Dendritic cell treated with granulocyte-macrophage colony-stimulating factor and Interleukin-4, amounts not matched to agents 40 ng/mL and 50 ng/mL, for 4 days (primary cell): Measurements from ENCODE around the gene GPATCH2L.

Experiments
- H3K27ac Mint-ChIP-seq: one replicate; pipeline ENCODE4 v1.8.0; 2022; ENCODE audit warnings: mild to moderate bottlenecking, mixed read lengths
- H3K27me3 Mint-ChIP-seq: one replicate; pipeline ENCODE4 v1.8.0; 2022; ENCODE audit warnings: mild to moderate bottlenecking, mixed read lengths
- H3K36me3 Mint-ChIP-seq: one replicate; pipeline ENCODE4 v1.8.0; 2022; ENCODE audit warnings: low read depth, mixed read lengths
- H3K4me1 Mint-ChIP-seq: one replicate; pipeline ENCODE4 v1.8.0; 2022; ENCODE audit warnings: low read depth, mixed read lengths
- H3K4me3 Mint-ChIP-seq: one replicate; pipeline ENCODE4 v1.8.0; 2022; ENCODE audit warnings: mild to moderate bottlenecking, moderate library complexity, mixed read lengths
- H3K9me3 Mint-ChIP-seq: one replicate; pipeline ENCODE4 v1.8.0; 2022; ENCODE audit warnings: mixed read lengths
- intact Hi-C: fragments of 100-400 bp; cut with micrococcal nuclease; formaldehyde crosslinking; loops from one replicate; pipeline ENCODE4 v1.15.0; 2022

The GPATCH2L gene

DNA sequence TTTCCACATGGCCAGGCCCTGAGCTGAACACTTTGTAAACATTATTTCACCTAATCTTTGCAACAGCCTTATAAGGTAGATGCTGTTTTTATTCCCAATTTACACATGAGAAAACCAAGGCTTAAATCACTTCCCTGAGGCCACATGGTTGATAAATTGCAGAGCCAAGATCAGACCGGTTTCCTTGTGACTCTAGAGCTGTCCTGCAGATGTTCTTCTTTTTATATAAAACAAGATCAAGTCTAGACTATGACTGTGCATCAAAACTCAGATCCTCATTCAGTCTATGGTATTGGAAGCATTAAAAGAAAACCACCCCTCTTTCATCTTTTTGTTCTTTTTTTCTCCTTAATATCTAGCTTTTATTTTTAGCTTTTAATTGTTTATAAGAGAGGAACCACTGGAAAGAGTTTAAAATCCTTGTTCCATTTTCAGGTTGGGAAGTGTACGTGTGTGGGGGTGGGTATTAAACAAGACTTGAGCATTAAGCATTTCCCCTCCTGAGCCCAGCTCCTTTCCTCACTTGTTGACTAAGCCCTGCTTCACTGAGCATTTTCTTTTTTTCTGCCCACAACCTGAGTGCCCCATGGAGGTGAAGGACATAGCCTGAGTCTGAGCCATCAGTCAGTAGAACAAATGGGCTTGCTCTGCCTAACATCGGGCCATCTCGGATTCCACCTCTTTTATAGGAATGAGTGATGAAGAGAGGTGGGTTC, 45.4 kb downstream of the GPATCH2L start:
- intact Hi-C loops, result no loop called here
- no peaks in the 10 kb centered on the region for H3K9me3 Mint-ChIP-seq
- H3K4me1 Mint-ChIP-seq, result peaks cover 41% of the 10 kb centered on the region
- H3K27ac Mint-ChIP-seq, result no peak overlapping the region
- no peaks in the 10 kb centered on the region for H3K27me3 Mint-ChIP-seq
- no peak overlapping the region for H3K4me3 Mint-ChIP-seq
- H3K36me3 Mint-ChIP-seq, result peaks cover 81% of the 10 kb centered on the region

DNA sequence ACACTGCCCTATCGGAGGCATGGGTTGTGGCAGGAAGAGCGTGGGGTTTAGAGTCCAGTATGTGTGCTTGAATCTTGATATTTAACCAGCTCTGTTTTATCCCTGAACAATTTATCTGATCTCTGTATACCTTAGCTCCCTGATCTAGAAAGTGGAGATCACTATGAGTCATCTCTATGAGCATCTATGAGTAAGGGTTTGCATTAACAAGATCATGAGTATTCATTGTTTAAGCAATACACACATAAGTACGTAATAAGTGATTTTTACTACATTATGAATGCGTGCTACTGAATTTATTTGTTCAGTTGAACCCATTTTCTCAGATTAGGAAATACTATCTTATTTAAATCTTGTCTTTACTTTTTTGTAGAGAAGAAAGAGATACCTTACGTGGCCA, 49.4 kb downstream of the GPATCH2L start:
- Mint-ChIP-seq H3K27ac (no peak overlapping the region), H3K36me3 (peaks cover 87% of the 10 kb centered on the region), H3K4me3 (no peak overlapping the region), H3K4me1 (peaks cover 43% of the 10 kb centered on the region), H3K9me3 (no peaks in the 10 kb centered on the region), H3K27me3 (no peaks in the 10 kb centered on the region)
- intact Hi-C loops, result no loop called here

DNA sequence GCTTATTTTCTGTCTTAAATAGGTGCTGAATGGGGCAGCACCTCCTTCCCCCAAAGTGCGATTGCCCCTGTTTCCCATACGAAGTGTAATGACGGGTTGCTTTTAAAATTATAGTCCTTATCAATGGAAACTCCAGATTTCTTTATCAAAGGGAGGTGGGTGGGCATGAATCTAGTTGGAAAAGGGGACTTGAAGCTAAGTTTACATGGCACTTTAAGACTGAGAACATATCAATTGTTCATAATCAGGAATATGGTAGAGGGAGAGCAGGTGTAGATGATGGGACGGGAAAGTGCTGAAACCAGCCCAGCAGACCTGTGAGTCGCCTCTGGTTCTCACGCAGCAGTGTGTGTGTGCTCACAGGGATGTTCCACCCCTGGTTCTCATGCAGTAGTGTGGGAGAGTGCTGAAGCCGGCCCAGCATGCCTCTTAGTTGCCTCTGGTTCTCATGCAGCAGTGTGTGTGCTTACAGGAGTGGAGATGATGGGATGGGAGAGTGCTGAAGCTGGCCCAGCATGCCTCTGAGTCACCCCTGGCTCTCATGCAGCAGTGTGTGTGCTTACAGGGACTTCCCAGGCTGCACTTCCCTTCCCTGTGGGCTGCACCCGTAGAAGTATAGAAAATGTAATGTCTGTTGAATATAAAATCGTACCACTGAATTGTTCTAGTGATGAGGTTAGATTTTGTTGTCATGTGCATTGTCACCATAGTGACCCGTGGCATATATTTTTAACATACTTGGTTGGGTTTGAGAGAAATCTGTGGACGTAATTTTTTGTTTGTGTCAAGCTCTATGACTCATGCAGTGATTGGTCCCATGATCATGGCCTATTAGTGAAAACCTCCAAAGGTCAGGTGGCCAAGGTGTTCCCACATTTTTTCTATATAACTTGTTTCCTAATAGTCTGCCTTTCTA, 51.6 kb downstream of the GPATCH2L start:
- peaks cover 40% of the 10 kb centered on the region for H3K4me1 Mint-ChIP-seq
- no peaks in the 10 kb centered on the region for H3K27me3 Mint-ChIP-seq
- H3K4me3 Mint-ChIP-seq, result no peak overlapping the region
- H3K36me3 Mint-ChIP-seq, result peaks cover 75% of the 10 kb centered on the region
- intact Hi-C loops, result no loop called here
- H3K27ac Mint-ChIP-seq, result peak overlapping the region; percentile 61
- no peaks in the 10 kb centered on the region for H3K9me3 Mint-ChIP-seq

DNA sequence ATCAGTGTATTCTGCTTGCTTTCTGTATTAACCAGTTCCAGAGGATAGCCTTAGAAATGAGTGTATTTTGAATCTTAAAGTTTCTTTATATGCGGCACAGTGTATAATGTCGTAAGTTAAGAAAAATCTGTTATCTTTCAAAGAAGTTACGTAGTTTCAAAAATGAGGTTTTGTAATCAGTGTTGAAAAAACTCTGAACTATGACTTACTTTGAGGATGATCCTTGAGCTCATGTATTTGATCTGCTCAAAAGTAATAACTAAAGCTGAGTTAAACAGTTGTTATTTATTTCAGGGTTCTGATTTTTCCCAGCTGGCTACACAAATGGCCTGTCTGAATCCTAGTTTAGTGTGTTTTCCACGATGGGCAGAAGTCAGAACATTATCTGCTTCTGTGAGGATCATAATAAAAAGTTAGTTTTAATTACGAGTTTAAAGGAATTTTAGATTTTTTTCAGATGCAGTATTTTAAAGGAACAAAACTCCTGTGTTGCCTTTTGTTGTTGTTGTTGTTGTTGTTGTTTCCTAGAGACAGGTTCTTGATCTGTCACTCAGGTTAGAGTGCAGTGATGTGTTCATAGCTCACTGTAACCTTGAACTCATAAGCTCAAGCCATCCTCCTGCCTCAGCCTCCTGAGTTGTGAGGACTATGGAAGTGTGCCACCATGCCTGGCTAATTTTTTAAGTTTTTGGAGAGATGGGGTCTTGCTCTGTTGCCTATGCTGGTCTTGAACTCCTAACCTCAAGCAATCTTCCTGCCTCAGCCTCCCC, 52.9 kb downstream of the GPATCH2L start:
- Mint-ChIP-seq H3K27me3 (no peaks in the 10 kb centered on the region), H3K27ac (no peak overlapping the region), H3K4me3 (no peak overlapping the region), H3K36me3 (peaks cover 70% of the 10 kb centered on the region), H3K9me3 (no peaks in the 10 kb centered on the region), H3K4me1 (peaks cover 36% of the 10 kb centered on the region)
- intact Hi-C loops, result no loop called here

DNA sequence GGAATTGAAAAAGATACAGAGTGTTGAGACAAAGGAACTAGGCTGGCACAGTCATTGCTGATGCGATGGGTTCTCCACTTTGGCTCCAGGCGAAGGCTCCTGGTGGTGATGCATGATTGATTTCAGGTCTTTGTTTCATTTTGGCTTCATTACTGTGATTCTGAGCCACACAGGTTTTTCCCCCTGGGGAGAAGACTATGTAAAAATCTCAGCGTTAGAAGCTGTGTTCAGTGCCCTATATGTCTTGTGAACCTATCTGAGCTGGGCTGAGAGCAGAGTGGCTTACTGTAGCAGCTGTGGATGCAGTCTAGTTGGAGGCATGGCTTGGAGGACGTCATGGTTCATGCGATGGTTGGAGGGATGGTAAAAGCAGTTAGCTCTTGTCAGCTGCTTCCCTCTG, 54.0 kb downstream of the GPATCH2L start:
- Mint-ChIP-seq H3K36me3 (peaks cover 60% of the 10 kb centered on the region), H3K27ac (no peak overlapping the region), H3K4me3 (no peak overlapping the region), H3K4me1 (peaks cover 27% of the 10 kb centered on the region), H3K27me3 (no peaks in the 10 kb centered on the region), H3K9me3 (no peaks in the 10 kb centered on the region)
- intact Hi-C loops, result no loop called here

DNA sequence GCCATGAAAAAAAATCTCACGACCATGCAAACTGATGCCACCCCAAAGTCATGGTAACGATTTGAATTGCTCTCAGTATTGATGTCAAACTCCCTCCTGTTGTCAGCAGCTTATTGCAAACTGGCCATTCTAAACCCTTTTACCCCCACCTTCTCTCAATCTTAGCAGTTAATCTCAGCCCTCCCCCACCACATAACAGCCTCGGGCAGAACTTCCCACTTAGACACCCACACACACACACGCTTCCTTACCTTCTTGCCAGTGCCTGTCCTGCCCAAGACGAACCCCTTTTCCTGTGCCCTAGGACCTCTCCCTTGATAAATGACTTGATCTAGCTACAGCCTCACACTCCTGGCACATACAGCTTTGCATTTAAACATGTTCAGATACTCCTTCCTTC, 56.6 kb downstream of the GPATCH2L start:
- no peaks in the 10 kb centered on the region for H3K27me3 Mint-ChIP-seq
- no peaks in the 10 kb centered on the region for H3K9me3 Mint-ChIP-seq
- H3K27ac Mint-ChIP-seq, result no peak overlapping the region
- peaks cover 19% of the 10 kb centered on the region for H3K4me1 Mint-ChIP-seq
- intact Hi-C loops, result no loop called here
- peaks cover 34% of the 10 kb centered on the region for H3K36me3 Mint-ChIP-seq
- H3K4me3 Mint-ChIP-seq, result no peak overlapping the region

DNA sequence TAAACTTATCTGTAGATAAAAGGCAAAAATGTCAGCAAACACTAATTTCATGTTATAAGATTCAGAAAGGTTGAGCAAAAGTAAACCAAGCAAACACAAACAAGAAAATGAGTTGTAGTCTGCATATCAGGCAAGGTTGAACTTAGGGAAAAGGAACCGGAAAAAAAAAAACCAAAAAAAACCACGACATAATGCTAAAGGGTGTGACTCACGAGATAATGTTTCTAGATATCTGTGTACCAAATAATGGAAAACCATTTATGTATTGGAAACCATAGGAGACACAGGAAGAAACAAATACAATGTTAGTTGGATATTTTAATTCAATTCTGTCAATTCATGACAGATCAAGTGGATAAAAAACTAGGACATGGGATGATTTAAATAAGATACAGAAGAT, 60.5 kb downstream of the GPATCH2L start:
- H3K4me1 Mint-ChIP-seq, result peaks cover 16% of the 10 kb centered on the region
- H3K4me3 Mint-ChIP-seq, result no peak overlapping the region
- H3K36me3 Mint-ChIP-seq, result peaks cover 9% of the 10 kb centered on the region
- H3K9me3 Mint-ChIP-seq, result no peaks in the 10 kb centered on the region
- H3K27me3 Mint-ChIP-seq, result no peaks in the 10 kb centered on the region
- H3K27ac Mint-ChIP-seq, result no peak overlapping the region
- intact Hi-C loops, result no loop called here

DNA sequence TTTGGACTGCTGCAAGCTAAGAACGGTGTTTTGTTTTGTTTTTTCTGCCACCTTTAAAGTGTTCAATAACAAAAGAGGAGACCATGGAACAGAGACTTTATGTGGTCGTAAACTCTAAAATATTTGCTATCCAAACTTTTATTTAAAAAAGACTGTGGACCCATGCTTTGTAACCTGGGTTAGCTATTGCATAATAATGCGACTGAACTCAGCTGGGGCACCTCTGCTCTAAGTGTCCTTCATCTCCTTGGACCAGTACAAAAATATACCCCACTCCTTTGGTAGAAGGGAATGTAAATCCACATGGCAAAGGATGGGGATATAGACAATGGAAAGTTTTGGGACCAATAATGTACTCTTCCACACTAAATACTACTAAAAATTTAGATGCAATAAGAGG, 65.5 kb downstream of the GPATCH2L start:
- intact Hi-C loops, result no loop called here
- Mint-ChIP-seq H3K4me3 (no peak overlapping the region), H3K27me3 (no peaks in the 10 kb centered on the region), H3K36me3 (no peaks in the 10 kb centered on the region), H3K27ac (no peak overlapping the region), H3K4me1 (peaks cover 4% of the 10 kb centered on the region), H3K9me3 (no peaks in the 10 kb centered on the region)

DNA sequence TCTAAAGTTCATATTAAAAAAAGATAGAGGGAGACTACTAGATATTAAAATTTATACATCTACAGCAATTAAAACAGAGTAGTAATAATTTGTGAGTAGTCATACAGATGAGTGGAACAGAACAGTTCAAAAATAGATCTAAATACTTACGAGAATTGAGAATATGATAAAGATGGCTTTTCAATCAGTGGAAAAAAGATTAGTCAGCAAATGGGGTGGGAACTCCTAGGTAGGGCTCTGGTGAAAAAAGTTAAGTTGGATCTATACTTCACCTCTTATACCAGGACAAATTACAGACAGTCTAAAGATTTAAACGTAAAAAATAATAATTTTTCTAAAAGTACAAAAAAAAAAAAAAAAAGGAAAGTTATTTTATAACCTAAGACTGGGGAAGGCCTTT, 66.9 kb downstream of the GPATCH2L start:
- Mint-ChIP-seq H3K27ac (no peak overlapping the region), H3K9me3 (no peaks in the 10 kb centered on the region), H3K36me3 (no peaks in the 10 kb centered on the region), H3K4me3 (no peak overlapping the region), H3K27me3 (no peaks in the 10 kb centered on the region), H3K4me1 (no peaks in the 10 kb centered on the region)
- intact Hi-C loops, result no loop called here

DNA sequence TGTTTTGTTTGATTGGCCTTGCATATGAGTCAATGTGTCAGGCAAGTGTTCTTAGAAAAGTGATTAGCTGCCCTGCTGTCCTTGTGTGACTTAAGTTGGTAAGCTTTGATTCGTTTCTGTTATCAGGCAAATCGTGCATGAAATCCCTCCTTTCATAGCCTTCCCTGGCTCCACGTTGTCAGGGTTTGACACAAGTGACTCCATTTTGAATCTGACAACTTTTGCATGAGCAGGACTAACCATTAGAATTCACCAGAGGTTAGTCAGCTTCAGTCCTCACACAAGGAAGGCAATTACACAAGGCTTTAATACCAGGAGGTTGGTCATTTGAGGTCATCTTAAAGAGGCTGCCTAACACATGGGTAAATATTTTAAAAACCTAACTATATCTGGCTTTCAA, 68.2 kb downstream of the GPATCH2L start:
- intact Hi-C loops, result no loop called here
- Mint-ChIP-seq H3K27me3 (no peaks in the 10 kb centered on the region), H3K4me1 (no peaks in the 10 kb centered on the region), H3K9me3 (no peaks in the 10 kb centered on the region), H3K36me3 (no peaks in the 10 kb centered on the region), H3K4me3 (no peak overlapping the region), H3K27ac (no peak overlapping the region)

DNA sequence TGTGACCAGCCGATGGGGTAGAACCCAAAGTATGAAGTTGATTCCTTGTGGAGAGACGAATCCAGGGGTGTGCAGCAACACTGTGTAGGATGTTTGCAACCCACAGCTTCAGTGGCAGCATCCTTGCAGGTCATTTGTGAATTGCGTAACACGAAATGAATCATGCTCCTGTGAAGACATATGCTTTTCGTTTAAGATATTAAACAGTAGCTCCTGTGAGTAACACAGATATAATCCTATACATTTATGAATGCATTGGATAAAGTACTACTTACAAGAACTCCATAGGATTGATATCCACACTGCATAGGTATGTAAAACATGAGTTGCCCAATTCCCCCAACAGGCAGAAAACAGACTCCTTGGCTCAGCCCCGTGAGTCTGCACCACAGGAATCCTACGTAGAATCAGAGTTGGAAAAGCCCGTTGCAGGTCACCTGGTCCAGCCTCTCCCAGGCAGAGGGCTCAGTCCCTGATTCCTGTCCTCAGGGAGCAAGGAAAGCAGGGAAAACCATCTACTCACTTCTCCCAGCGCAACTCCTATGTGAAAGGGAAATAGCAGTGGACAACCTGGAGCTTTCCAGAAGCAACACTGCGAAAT, 75.8 kb downstream of the GPATCH2L start:
- Mint-ChIP-seq H3K4me1 (peaks cover 13% of the 10 kb centered on the region), H3K4me3 (no peak overlapping the region), H3K27me3 (no peaks in the 10 kb centered on the region), H3K27ac (no peak overlapping the region), H3K36me3 (peaks cover 7% of the 10 kb centered on the region), H3K9me3 (no peaks in the 10 kb centered on the region)
- intact Hi-C loops, result no loop called here

DNA sequence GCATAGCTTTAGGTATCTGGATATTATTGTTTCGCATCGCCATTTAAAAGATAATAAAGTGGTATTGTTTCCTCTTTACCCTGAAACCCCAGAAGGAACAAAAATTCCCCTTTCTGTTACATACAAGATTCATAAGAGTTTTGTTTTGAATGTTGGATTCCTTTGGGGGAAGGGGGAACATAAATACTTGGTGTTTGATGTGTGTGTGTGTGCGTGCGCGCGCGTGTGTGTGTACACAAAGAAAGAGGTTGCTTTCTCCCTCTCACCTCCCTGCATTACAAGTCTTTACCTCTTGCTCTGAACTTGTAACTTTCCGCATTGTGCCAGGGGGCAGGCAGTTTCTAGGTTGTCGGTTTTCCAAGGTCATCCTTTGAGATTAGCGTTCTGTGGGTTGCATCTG, 76.4 kb downstream of the GPATCH2L start:
- peaks cover 12% of the 10 kb centered on the region for H3K36me3 Mint-ChIP-seq
- H3K27me3 Mint-ChIP-seq, result no peaks in the 10 kb centered on the region
- H3K27ac Mint-ChIP-seq, result no peak overlapping the region
- H3K4me3 Mint-ChIP-seq, result no peak overlapping the region
- H3K9me3 Mint-ChIP-seq, result no peaks in the 10 kb centered on the region
- peaks cover 13% of the 10 kb centered on the region for H3K4me1 Mint-ChIP-seq
- intact Hi-C loops, result no loop called here

DNA sequence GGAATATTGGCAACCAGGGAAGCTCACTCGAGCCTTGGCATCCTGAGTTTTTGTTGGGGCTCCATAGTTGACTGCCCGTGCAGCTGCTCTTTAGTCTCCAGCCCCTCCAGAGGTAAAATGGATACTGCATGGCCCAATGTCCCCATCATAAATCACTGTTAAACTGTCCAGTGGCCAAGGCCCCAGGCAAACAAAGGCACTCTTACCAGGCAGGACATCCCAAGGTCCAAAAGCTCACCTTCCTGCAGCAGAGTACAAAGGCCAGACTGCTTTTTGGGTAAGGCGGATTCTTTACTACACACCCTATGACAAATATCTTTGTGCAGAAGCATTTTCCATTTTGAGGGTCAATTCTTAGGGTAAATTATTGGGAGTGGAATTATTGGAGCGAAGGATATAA, 81.1 kb downstream of the GPATCH2L start:
- Mint-ChIP-seq H3K27me3 (no peaks in the 10 kb centered on the region), H3K4me3 (no peak overlapping the region), H3K27ac (no peak overlapping the region), H3K4me1 (peaks cover 17% of the 10 kb centered on the region), H3K36me3 (peaks cover 21% of the 10 kb centered on the region), H3K9me3 (no peaks in the 10 kb centered on the region)
- intact Hi-C loops, result no loop called here

DNA sequence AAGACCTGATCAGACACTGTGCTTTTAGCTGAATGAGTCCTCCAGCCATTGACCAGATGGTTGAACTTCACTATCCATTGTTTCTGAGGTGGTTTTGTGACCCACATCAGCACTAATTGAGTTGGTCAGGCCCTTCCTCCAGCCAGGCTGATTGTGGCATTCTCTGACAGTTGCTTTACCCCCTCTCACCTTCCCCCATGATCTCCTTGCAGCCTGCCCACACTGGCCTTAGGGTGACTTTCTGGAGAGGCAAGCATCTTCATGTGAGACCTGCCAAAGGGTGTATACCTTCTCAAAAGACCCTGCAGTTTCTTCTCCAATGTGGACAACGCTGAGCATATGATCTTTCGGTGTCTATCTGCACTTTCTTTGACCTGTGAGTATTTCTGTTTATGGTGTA, 83.9 kb downstream of the GPATCH2L start:
- Mint-ChIP-seq H3K4me3 (no peak overlapping the region), H3K27me3 (no peaks in the 10 kb centered on the region), H3K4me1 (peaks cover 15% of the 10 kb centered on the region), H3K9me3 (peaks cover 6% of the 10 kb centered on the region), H3K27ac (peak overlapping the region; percentile 67), H3K36me3 (peaks cover 21% of the 10 kb centered on the region)
- intact Hi-C loops, result no loop called here
